Mucosa of stomach (tissue), 1 donor: Measurements from ENCODE around the gene PIK3IP1.

Experiments used
- H3K27me3 ChIP-seq: one replicate; pipeline ENCODE4 v1.7.0; 2013; ENCODE audit warnings: mild to moderate bottlenecking, low read length; ENCODE audit not compliant: control insufficient read depth, insufficient read depth
- H3K36me3 ChIP-seq: one replicate; pipeline ENCODE4 v1.7.0; 2013; ENCODE audit warnings: low read length; ENCODE audit not compliant: control insufficient read depth, insufficient read depth
- H3K4me1 ChIP-seq: one replicate; pipeline ENCODE4 v1.7.0; 2013; ENCODE audit warnings: mild to moderate bottlenecking, low read length; ENCODE audit not compliant: control insufficient read depth, insufficient read depth
- H3K4me3 ChIP-seq: one replicate; pipeline ENCODE4 v1.7.0; 2013; ENCODE audit warnings: low read length
- H3K9ac ChIP-seq: one replicate; pipeline ENCODE4 v1.7.0; 2013; ENCODE audit warnings: mild to moderate bottlenecking, low read length, moderate library complexity
- H3K9me3 ChIP-seq: one replicate; pipeline ENCODE4 v1.7.0; 2013; ENCODE audit warnings: mild to moderate bottlenecking, low read length, moderate library complexity; ENCODE audit not compliant: control insufficient read depth
- donor health status: Pancreatic carcinoma.

Gene PIK3IP1

GRCh38 chr22:31300896-31301295 is 8.6 kb upstream of the PIK3IP1 start:
- H3K27me3 ChIP-seq = no peaks in the 10 kb centered on the region
- H3K9me3 ChIP-seq = no peaks in the 10 kb centered on the region
- H3K9ac ChIP-seq = no peak overlapping the region
- no peaks in the 10 kb centered on the region for H3K36me3 ChIP-seq
- H3K4me3 ChIP-seq = no peak overlapping the region
- peaks cover 7% of the 10 kb centered on the region for H3K4me1 ChIP-seq

- H3K4me1 ChIP-seq = peaks cover 20% of the 10 kb centered on the region
- H3K36me3 ChIP-seq = no peaks in the 10 kb centered on the region
- H3K27me3 ChIP-seq = no peaks in the 10 kb centered on the region
- H3K4me3 ChIP-seq = no peak overlapping the region
- no peak overlapping the region for H3K9ac ChIP-seq
- H3K9me3 ChIP-seq = no peaks in the 10 kb centered on the region
These were observed 3.8 kb upstream of the PIK3IP1 start for GRCh38 chr22:31295831-31296657.

GRCh38 chr22:31295360-31295759 is 3.1 kb upstream of the PIK3IP1 start:
- Histone ChIP-seq H3K4me1 (peaks cover 20% of the 10 kb centered on the region), H3K4me3 (no peak overlapping the region), H3K36me3 (no peaks in the 10 kb centered on the region), H3K27me3 (no peaks in the 10 kb centered on the region), H3K9ac (no peak overlapping the region), H3K9me3 (no peaks in the 10 kb centered on the region)

- Histone ChIP-seq H3K4me1 (peaks cover 36% of the 10 kb centered on the region), H3K36me3 (peaks cover under 1% of the 10 kb centered on the region), H3K4me3 (peak overlapping the region; percentile 66), H3K27me3 (no peaks in the 10 kb centered on the region), H3K9me3 (no peaks in the 10 kb centered on the region), H3K9ac (peak overlapping the region; percentile 83)
These were observed 630 bp downstream of the PIK3IP1 start for GRCh38 chr22:31291481-31292235.

GRCh38 chr22:31290494-31291471 is 1.5 kb downstream of the PIK3IP1 start:
- peak overlapping the region; percentile 66 for H3K4me3 ChIP-seq
- H3K9me3 ChIP-seq = no peaks in the 10 kb centered on the region
- no peaks in the 10 kb centered on the region for H3K27me3 ChIP-seq
- peaks cover 29% of the 10 kb centered on the region for H3K4me1 ChIP-seq
- H3K9ac ChIP-seq = peak overlapping the region; percentile 83
- peaks cover 6% of the 10 kb centered on the region for H3K36me3 ChIP-seq

- no peaks in the 10 kb centered on the region for H3K9me3 ChIP-seq
- H3K4me1 ChIP-seq = peaks cover 33% of the 10 kb centered on the region
- peak overlapping the region; percentile 83 for H3K9ac ChIP-seq
- H3K27me3 ChIP-seq = no peaks in the 10 kb centered on the region
- peak overlapping the region; percentile 66 for H3K4me3 ChIP-seq
- H3K36me3 ChIP-seq = peaks cover 6% of the 10 kb centered on the region
These were observed 2.9 kb downstream of the PIK3IP1 start for GRCh38 chr22:31289344-31289743.

GRCh38 chr22:31288496-31289240 is 3.6 kb downstream of the PIK3IP1 start:
- H3K36me3 ChIP-seq = peaks cover 6% of the 10 kb centered on the region
- H3K4me3 ChIP-seq = no peak overlapping the region
- peak overlapping the region; percentile 7 for H3K9ac ChIP-seq
- peaks cover 30% of the 10 kb centered on the region for H3K4me1 ChIP-seq
- no peaks in the 10 kb centered on the region for H3K9me3 ChIP-seq
- no peaks in the 10 kb centered on the region for H3K27me3 ChIP-seq

- peaks cover 6% of the 10 kb centered on the region for H3K36me3 ChIP-seq
- peak overlapping the region; percentile 7 for H3K9ac ChIP-seq
- no peaks in the 10 kb centered on the region for H3K27me3 ChIP-seq
- no peak overlapping the region for H3K4me3 ChIP-seq
- no peaks in the 10 kb centered on the region for H3K9me3 ChIP-seq
- H3K4me1 ChIP-seq = peaks cover 27% of the 10 kb centered on the region
These were observed 4.3 kb downstream of the PIK3IP1 start for GRCh38 chr22:31287818-31288495.

GRCh38 chr22:31286360-31287255 is 5.7 kb downstream of the PIK3IP1 start:
- peaks cover 27% of the 10 kb centered on the region for H3K4me1 ChIP-seq
- H3K4me3 ChIP-seq = no peak overlapping the region
- no peak overlapping the region for H3K9ac ChIP-seq
- H3K36me3 ChIP-seq = peaks cover 14% of the 10 kb centered on the region
- H3K9me3 ChIP-seq = no peaks in the 10 kb centered on the region
- no peaks in the 10 kb centered on the region for H3K27me3 ChIP-seq
